Measurements from ENCODE around the gene SDSL.
A peak's percentile ranks its signal among the peaks of the same experiment; 100 is the strongest.

SDSL gene

GRCh38 chr12:113396828-113397496, 25.2 kb upstream of the SDSL start:
- DNase-seq (ENCODE audit: low read depth), result no peak

GRCh38 chr12:113397497-113398197, 24.5 kb upstream of the SDSL start:
- DNase-seq (ENCODE audit: low read depth), result no peak

DNA sequence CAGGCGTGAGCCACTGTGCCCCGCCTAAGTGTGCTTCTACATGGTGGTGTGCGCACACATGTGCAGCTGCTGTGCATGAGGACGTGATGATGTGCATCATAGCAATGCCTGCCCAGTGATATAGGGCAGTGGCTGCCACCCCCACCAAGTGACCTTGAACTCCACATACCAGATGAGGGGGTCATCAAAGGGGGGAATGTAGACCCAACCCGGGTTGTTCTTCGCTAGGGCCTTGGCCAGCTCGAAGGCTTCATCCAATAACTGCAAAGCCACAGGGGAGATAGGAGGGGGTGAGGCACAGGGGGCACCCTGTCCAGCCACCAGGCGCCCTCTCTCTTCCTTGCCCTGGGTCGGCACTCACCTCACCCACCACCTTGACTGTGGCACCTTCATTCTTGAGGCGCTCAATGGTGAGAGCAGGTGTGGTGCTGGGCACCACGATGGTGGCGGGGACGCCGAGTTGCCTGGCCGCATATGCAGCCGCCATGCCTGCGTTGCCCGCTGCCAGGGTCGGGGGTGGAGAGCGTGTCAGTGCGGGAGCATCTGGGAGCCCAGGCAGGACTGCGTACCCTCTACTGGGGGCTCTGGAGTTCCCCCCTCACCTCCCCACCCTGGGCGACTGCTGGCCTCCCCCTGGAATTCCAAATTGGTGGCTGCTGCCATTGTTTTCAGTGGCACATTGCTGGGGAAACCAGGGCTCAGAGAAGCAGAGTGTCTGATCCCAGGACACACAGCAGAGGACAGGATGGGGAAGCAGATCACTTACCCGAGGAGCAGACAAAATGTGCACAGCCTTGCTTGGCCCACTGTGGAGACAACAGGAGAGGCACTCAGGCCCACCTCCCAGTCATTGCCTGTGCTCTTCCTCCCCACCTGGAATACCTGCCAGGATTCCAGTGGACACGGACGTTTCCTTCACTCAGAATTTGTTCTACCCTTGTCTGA, 23.6 kb upstream of the SDSL start:
- DNase-seq (ENCODE audit: low read depth), result no peak

DNA sequence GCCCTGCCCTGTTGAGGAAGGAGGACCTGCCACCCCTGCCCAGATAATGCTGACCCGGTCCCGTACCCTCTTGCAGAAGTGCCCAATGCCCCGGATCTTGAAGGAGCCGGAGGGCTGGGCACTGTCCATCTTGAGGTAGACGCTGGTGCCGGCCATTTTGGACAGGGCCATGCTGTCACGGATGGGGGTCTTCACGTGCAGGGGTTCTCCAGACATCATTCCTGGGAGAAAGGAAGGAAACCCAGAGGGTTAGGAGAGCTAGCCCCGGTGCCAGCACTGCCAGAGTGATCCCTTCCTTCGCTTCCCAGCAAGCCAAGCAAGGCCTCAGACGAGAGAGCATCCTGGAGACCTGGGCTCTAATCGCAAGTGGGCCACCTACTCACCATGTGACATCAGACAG, 22.7 kb upstream of the SDSL start:
- DNase-seq (ENCODE audit: low read depth), result no peak

DNA sequence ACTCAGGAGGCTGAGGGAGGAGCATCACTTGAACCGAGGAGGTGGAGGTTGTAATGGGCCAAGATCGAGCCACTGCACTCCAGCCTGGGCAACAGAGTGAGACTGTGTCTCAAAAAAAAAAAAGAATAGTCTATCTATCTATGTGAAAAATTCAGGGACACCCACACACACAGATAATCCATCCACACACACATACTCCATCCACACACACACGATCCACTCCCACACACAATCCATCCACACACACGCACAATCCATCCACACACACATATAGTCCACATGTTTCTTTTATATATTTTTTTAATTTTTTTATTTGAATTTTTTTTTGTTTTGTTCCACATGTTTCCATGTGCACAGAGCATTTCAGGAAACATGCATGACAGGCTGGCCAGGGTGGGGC, 21.8 kb upstream of the SDSL start:
- no peak for DNase-seq (ENCODE audit: low read depth)

DNA sequence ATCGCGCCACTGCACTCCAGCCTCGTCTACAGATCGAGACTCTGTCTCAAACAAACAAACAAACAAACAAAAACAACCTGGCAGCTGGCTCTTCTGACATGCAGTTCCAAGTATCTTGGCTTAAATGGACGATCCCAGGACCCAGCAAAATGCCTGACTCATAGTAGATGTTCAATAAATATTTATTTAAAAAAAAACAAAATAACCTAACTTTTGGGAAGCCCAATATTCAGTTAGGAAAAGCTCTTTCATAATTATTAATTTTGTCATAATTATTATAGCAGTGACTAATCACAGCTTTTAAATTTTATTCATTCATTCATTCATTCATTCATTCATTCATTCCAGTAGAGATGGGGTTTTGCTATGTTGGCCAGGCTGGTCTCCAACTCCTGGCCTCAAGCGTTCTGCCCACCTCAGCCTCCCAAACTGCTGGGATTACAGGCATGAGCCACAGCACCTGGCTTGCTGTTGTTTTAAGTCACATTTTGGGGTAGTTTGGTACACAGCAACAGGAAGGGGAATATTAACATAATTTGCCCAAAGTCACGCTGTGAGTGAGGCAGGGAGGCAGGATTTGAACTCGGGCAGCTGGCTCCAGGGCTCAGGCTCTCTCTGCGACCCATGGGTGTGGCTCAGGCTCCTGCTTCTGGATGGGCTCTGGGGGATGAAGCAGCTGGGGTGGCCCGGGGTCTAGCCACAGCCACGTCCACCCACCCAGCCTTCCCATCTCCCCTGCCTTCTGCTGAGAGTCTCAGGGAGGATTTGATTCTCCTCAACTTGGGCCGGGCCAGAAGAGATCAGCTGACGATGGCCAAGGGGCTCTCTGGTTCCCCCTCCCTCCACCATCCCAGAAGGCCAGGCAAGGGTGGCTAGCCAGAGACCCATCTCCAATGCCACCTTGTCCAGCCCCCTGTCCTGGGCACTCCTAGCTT, 20.8 kb upstream of the SDSL start:
- no peak for DNase-seq (ENCODE audit: low read depth)

GRCh38 chr12:113402586-113403260, 19.5 kb upstream of the SDSL start:
- no peak for DNase-seq (ENCODE audit: low read depth)

DNA sequence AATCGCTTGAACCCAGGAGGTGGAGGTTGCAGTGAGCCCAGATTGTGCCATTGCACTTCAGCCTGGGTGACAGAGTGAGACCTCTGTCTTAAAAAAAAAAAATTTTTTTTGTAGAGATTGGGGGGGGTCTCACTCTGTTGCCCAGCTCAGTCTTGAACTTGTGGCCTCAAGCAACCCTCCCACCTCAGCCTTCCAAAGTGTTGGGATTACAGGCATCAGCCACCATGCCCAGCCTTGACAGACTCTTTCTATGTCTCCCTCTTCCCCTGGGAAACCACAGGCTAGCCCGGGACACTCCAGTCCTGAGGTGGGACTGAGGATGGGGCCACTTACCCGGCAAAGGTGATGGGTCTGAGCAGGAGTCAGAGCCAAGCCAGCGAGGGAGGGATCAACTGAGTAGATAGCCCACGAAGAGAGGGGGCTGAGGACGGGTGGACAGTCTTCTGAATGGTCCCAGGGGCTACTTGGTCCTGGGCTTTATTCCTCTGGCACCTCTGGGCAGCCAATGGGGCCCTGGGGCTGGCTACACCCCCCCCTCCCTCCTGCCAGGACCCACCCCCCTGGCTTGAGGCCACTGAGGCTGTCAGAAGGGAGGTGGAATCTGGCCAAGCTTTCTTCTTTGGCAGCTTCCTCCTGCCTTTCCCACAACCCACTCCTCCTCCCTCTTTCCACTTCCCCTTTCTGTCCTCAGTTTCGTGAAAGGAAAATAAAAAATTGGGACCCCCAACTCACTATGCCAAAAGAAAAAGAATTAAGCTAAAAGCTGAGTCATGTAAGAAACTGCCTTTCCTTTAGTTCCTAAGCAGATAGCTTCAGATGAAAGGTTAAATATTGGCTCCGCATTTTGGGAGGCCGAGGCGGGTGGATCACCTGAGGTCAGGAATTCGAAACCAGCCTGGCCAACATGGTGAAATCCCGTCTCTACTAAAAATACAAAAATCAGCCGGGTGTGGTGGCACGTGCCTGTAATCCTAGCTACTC, 18.5 kb upstream of the SDSL start, which contains the start of gene SDS:
TSS of gene SDS (minus strand) at position 453 of the 981 bp plus-strand sequence. CDS start 4,179 bp downstream, outside the sequence.
- peak; percentile 47 for DNase-seq (ENCODE audit: low read depth)

GRCh38 chr12:113405694-113406093, 16.5 kb upstream of the SDSL start:
- no peak for DNase-seq (ENCODE audit: low read depth)

DNA sequence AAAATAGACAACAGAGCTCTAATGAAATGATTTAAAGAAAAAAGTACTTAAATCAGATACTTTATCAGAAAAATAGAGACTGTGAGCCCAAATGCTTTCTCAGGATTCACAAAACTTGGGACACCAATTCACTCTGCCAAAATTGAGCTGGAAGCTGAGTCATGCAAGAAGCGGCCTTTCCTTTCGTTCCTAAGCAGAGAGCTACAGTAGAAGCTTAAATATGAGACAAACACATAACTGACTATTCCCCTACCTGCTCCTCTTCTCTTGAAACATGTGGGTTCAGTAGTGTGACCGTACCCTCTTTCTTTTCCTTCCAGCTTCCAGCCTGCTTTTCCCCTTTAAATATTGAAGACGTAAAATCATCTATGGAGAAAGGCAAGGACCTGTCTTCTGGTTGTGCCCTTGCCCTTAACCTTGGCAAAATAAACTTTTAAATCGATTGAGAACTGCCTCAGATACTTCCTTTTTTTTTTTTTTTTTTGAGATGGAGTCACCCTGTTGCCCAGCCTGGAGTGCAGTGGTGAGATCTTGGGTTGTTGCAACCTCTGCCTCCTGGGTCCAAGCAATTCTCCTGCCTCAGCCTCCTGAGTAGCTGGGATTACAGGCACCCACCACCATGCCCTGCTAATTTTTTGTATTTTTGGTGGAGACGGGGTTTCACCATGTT, 14.1 kb upstream of the SDSL start:
- DNase-seq (ENCODE audit: low read depth), result peak; percentile 36

- no peak for DNase-seq (ENCODE audit: low read depth)
Observed at GRCh38 chr12:113408756-113409298, 13.4 kb upstream of the SDSL start.

DNA sequence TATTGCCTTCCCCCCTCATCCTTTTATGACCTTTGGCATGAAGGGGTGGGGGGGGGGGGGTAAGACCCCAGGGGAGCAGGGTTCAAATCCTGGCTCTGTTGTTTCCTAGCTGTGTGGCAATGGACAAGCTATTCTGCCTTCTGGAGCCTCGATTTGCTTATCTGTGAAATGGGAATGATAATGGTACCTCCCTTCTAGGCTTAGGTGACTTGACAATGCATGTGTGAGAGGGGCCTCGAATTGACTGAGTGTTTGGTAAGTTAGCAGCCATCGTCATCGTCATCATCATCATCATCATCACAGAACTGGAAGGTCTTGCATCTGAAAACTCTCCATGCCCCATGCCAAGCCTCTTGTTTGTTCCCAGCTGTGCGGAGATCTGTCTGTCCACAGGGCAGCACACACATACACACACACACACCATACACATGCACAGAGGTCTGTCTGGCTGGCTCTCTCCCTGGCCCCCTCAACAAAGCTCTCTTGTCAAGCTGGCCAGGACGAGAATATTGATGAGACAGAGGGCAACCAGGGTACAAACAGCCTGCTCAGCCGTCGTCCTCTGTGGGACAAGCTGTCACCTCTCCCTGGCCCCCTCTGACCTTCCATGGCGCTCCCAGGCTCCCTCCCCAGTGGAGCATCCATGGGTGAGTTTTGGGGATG, 12.6 kb upstream of the SDSL start:
- DNase-seq (ENCODE audit: low read depth), result no peak

GRCh38 chr12:113413488-113413939, 8.7 kb upstream of the SDSL start:
- no peak for DNase-seq (ENCODE audit: low read depth)

DNA sequence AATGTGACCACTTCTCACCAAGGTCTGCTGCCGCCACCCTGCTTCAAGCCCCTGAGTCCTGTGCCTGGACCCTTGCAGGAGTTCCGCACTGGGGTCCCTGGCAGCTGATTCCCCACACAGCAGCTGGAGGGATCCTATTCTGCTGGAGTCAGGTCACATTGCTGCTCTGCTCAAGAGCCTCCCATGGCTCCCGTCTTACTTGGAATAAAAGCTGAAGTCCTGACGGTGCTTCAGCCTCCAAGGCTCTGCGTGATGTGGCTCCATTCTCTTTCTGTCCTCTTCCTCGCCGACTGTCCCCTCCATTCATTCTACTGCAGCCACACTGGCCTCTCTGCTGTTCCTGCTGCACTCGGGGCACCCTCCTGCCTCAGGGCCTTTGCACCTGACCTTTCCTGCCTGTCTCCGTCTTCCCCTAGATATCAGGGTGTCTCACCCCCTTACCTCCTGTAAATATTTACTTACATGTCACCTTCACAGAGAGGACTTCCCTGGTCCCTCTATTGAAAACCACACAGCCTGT, 7.6 kb upstream of the SDSL start:
- no peak for DNase-seq (ENCODE audit: low read depth)

GRCh38 chr12:113416091-113416754, 6.0 kb upstream of the SDSL start:
- no peak for DNase-seq (ENCODE audit: low read depth)

DNA sequence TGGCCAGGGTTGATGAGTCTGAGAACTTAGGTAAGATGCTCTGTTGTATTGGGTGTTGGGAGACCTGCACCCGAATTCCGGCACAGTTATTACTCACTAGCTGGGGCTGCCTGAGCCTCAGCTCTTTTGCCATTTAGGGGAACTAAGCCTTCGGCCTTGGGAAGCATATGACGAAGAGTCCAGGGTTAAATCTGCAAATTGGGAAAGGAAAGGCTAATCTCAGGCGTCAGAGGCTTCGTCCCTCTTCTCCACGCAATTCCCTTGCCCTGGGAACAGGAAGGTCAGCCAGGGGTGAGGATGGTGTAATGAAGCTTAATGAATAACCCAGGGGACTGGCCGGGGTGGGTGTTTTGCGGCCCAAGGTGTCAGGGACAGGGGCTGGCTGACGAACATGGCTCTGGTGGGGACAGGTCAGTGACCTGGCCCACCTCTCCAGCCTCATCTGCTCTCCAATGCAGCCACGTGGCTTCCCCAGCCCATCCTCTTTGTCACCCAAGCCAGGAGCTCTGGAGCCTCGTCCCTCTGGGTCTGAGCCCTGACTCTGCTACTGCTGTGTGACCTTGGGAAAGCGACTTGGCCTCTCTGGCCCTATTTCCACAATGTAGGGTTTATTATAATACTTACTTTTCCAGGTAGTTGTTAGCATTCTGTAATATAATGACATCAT, 3.8 kb upstream of the SDSL start:
- no peak for DNase-seq (ENCODE audit: low read depth)
